ENCODE measurements around the gene NTM.

DNA sequence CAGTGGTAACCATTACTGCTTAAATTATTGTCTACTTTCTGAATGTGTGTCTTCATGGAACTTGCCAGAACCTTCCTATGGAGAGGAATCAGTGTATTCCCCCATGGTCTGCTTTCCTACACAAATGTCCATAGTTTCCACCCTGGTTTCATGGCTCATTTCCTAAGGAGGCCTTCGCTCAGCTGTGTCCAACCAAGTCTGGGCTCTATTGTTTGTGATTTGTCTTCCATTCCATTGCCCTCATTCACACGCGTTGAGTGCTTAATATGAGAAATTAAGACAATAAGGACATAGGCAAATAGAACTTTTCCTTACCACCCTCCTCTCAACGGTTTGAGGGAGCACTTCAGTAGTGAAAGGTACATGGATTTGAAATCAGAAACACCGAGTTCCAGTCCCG is 510.6 kb downstream of the NTM start:
- TF ChIP-seq, protein P1, sequence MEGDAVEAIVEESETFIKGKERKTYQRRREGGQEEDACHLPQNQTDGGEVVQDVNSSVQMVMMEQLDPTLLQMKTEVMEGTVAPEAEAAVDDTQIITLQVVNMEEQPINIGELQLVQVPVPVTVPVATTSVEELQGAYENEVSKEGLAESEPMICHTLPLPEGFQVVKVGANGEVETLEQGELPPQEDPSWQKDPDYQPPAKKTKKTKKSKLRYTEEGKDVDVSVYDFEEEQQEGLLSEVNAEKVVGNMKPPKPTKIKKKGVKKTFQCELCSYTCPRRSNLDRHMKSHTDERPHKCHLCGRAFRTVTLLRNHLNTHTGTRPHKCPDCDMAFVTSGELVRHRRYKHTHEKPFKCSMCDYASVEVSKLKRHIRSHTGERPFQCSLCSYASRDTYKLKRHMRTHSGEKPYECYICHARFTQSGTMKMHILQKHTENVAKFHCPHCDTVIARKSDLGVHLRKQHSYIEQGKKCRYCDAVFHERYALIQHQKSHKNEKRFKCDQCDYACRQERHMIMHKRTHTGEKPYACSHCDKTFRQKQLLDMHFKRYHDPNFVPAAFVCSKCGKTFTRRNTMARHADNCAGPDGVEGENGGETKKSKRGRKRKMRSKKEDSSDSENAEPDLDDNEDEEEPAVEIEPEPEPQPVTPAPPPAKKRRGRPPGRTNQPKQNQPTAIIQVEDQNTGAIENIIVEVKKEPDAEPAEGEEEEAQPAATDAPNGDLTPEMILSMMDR (IDR thresholded peaks at IDR 0.05) = no peak
- no peak for TF ChIP-seq POLR2A (IDR thresholded peaks at IDR 0.05)
- TF ChIP-seq POLR2AphosphoS5 (IDR thresholded peaks at IDR 0.05) = no peak

Data from breast epithelium (tissue), 3 donors.